WTC11 (cell line): ENCODE results near the gene SRCIN1. TPM values are rescaled to one million over a fixed set of nuclear protein-coding genes. Genes with fewer than 3 reads are reported as not detected.

Experiments
- ATAC-seq: fragments of 200-7000 bp; cut with Tn5 transposase; 2 replicates; pipeline ENCODE4 v1.10.0; 2021; ENCODE audit warnings: mild to moderate bottlenecking, moderate library complexity
- CTCF ChIA-PET: fragments of 300-600 bp; sonication (Branson Sonifier 250); formaldehyde crosslinking; loops from one replicate; lab custom pipeline; 2021; ENCODE audit warnings: antibody characterized with exemption; lab: Charles Lee
- POLR2A ChIA-PET: fragments of 350-600 bp; sonication (Branson Sonifier 250); formaldehyde crosslinking; loops from one replicate; lab custom pipeline; 2021; ENCODE audit warnings: antibody characterized with exemption; lab: Charles Lee
- DNase-seq: peaks from one replicate; pipeline ENCODE4 v3.0.0; 2021; ENCODE audit warnings: low spot score
- H3K27ac Mint-ChIP-seq: 2 replicates; pipeline ENCODE4 v1.8.0; 2021; ENCODE audit warnings: mixed read lengths
- H3K27me3 Mint-ChIP-seq: 2 replicates; pipeline ENCODE4 v1.8.0; 2021; ENCODE audit warnings: low read depth, mild to moderate bottlenecking, moderate library complexity, mixed read lengths
- H3K36me3 Mint-ChIP-seq: 2 replicates; pipeline ENCODE4 v1.8.0; 2021; ENCODE audit warnings: mixed read lengths
- H3K4me1 Mint-ChIP-seq: 2 replicates; pipeline ENCODE4 v1.8.0; 2022; ENCODE audit warnings: mixed read lengths
- H3K4me3 Mint-ChIP-seq: 2 replicates; pipeline ENCODE4 v1.8.0; 2021; ENCODE audit warnings: mild to moderate bottlenecking, moderate library complexity, mixed read lengths
- H3K9me3 Mint-ChIP-seq: 2 replicates; pipeline ENCODE4 v1.8.0; 2021; ENCODE audit warnings: mixed read lengths
- AR ChIP-seq: fragments of 250-450 bp; sonication (Bioruptor Pico); IDR thresholded peaks from 2 replicates; pipeline ENCODE4 v1.9.0; 2021; ENCODE audit warnings: mild to moderate bottlenecking
- EMX1 ChIP-seq: fragments of 250-450 bp; sonication (Bioruptor Pico); IDR thresholded peaks from 2 replicates; pipeline ENCODE4 v1.8.0; 2021; ENCODE audit warnings: mild to moderate bottlenecking
- ESRRA ChIP-seq: sonication (generic); formaldehyde crosslinking; IDR thresholded peaks from 2 replicates; pipeline ENCODE4 v1.8.1; 2022; ENCODE audit warnings: mild to moderate bottlenecking, missing genetic modification reagents, borderline replicate concordance
- FOXP1 ChIP-seq: sonication (generic); formaldehyde crosslinking; IDR thresholded peaks from 2 replicates; pipeline ENCODE4 v1.8.0; 2022; ENCODE audit warnings: missing genetic modification reagents, mild to moderate bottlenecking, moderate library complexity, borderline replicate concordance
- HMGXB4 ChIP-seq: sonication (generic); formaldehyde crosslinking; IDR thresholded peaks from 2 replicates; pipeline ENCODE4 v1.8.1; 2023; ENCODE audit warnings: mild to moderate bottlenecking, moderate library complexity, missing genetic modification reagents
- IRF1 ChIP-seq: sonication (generic); formaldehyde crosslinking; IDR thresholded peaks from 2 replicates; pipeline ENCODE4 v1.8.0; 2023; ENCODE audit warnings: missing genetic modification reagents
- JAZF1 ChIP-seq: fragments of 250-450 bp; sonication (Bioruptor Pico); IDR thresholded peaks from 2 replicates; pipeline ENCODE4 v1.9.0; 2021; ENCODE audit warnings: moderate library complexity, mild to moderate bottlenecking, inconsistent platforms
- PRRX2 ChIP-seq: fragments of 250-450 bp; sonication (Bioruptor Pico); IDR thresholded peaks from 2 replicates; pipeline ENCODE4 v1.8.0; 2021; ENCODE audit warnings: mild to moderate bottlenecking
- RORB ChIP-seq: fragments of 250-450 bp; sonication (Bioruptor Pico); IDR thresholded peaks from 2 replicates; pipeline ENCODE4 v1.9.0; 2021; ENCODE audit warnings: mild to moderate bottlenecking
- SMAD4 ChIP-seq: sonication (generic); formaldehyde crosslinking; IDR thresholded peaks from 2 replicates; pipeline ENCODE4 v1.8.0; 2022; ENCODE audit warnings: mild to moderate bottlenecking, missing genetic modification reagents
- STAT6 ChIP-seq: sonication (generic); formaldehyde crosslinking; conservative IDR thresholded peaks from 2 replicates; pipeline ENCODE4 v1.8.1; 2023; ENCODE audit warnings: mild to moderate bottlenecking, low read depth, missing genetic modification reagents, moderate library complexity
- TEAD1 ChIP-seq: sonication (generic); formaldehyde crosslinking; IDR thresholded peaks from 2 replicates; pipeline ENCODE4 v1.8.0; 2022; ENCODE audit warnings: mild to moderate bottlenecking, missing genetic modification reagents
- USF1 ChIP-seq: sonication (generic); formaldehyde crosslinking; IDR thresholded peaks from 2 replicates; pipeline ENCODE4 v1.8.0; 2022; ENCODE audit warnings: mild to moderate bottlenecking, missing genetic modification reagents
- USF2 ChIP-seq: sonication (generic); formaldehyde crosslinking; IDR thresholded peaks from 2 replicates; pipeline ENCODE4 v1.8.1; 2023; ENCODE audit warnings: mild to moderate bottlenecking, missing genetic modification reagents, moderate library complexity
- ZBTB21 ChIP-seq: sonication (generic); formaldehyde crosslinking; IDR thresholded peaks from 2 replicates; pipeline ENCODE4 v1.8.1; 2023; ENCODE audit warnings: mild to moderate bottlenecking, missing genetic modification reagents, borderline replicate concordance
- ZBTB43 ChIP-seq: sonication (generic); formaldehyde crosslinking; IDR thresholded peaks from 2 replicates; pipeline ENCODE4 v1.8.1; 2023; ENCODE audit warnings: mild to moderate bottlenecking, missing genetic modification reagents
- ZNF232 ChIP-seq: sonication (generic); formaldehyde crosslinking; IDR thresholded peaks from 2 replicates; pipeline ENCODE4 v1.8.0; 2022; ENCODE audit warnings: mild to moderate bottlenecking, missing genetic modification reagents
- ZNF317 ChIP-seq: sonication (generic); formaldehyde crosslinking; IDR thresholded peaks from 2 replicates; pipeline ENCODE4 v1.8.1; 2023; ENCODE audit warnings: low read depth, mild to moderate bottlenecking, moderate library complexity, missing genetic modification reagents, borderline replicate concordance
- ZNF396 ChIP-seq: fragments of 250-450 bp; sonication (Bioruptor Pico); IDR thresholded peaks from 2 replicates; pipeline ENCODE4 v1.8.0; 2021; ENCODE audit warnings: mild to moderate bottlenecking, moderate library complexity, borderline replicate concordance
- total RNA-seq: library from RNA; stranded (reverse); gene quantifications from 3 replicates; pipeline ENCODE4 v1.2.3, GENCODE V29; 2021

Gene SRCIN1
- total RNA-seq, 1 experiment from 2014 or later: 17.3 TPM

GRCh38 chr17:38534498-38534885 is 71.3 kb downstream of the SRCIN1 start (continued):
- TF ChIP-seq IRF1 (no peak), HMGXB4 (CRISPR knock-in tag) (no peak), ZBTB43 (no peak), EMX1 (CRISPR knock-in tag) (no peak), ZNF317 (CRISPR knock-in tag) (no peak)

- Mint-ChIP-seq H3K27ac (no peak overlapping the region), H3K27me3 (peaks cover 53% of the 10 kb centered on the region), H3K4me3 (no peak overlapping the region), H3K4me1 (peaks cover 33% of the 10 kb centered on the region), H3K9me3 (no peaks in the 10 kb centered on the region), H3K36me3 (no peaks in the 10 kb centered on the region)
- DNase-seq (no peak), ATAC-seq (peak; percentile 27)
- ChIA-PET CTCF (interaction anchor here (0.7 to 19.6 kb wide), 13 partner anchors 9 to 212 kb away, joined by 3 to 341 read pairs (median 4); no protein-coding TSS in a partner anchor), POLR2A (interaction anchor here (0.6 kb wide), 2 partner anchors 20 to 116 kb away, joined by 3 read pairs; no protein-coding TSS in a partner anchor)
- TF ChIP-seq ESRRA (CRISPR knock-in tag) (no peak), EMX1 (CRISPR knock-in tag) (no peak), FOXP1 (CRISPR knock-in tag) (no peak), RORB (CRISPR knock-in tag) (no peak), AR (CRISPR knock-in tag) (no peak), HMGXB4 (CRISPR knock-in tag) (no peak), ZBTB21 (CRISPR knock-in tag) (no peak), ZNF396 (CRISPR knock-in tag) (no peak), JAZF1 (CRISPR knock-in tag) (no peak), STAT6 (no peak), USF2 (CRISPR knock-in tag) (no peak), USF1 (no peak), ZBTB43 (no peak), SMAD4 (CRISPR knock-in tag) (no peak), PRRX2 (CRISPR knock-in tag) (no peak), ZNF232 (CRISPR knock-in tag) (no peak), TEAD1 (CRISPR knock-in tag) (no peak)
Observed at GRCh38 chr17:38533866-38534497, 71.8 kb downstream of the SRCIN1 start.
